Neural cell (in vitro differentiated cells): ENCODE measurements around the gene COQ9. TPM values are rescaled to one million over a fixed set of nuclear protein-coding genes. Genes with fewer than 3 reads are reported as not detected.

ENCODE experiments used
- H2AFZ ChIP-seq: fragments of 200-600, 300-800 bp; sonication (generic), shearing (Covaris generic); 2 replicates; pipeline ENCODE4 v1.6.0; 2014; ENCODE audit warnings: low read depth, mild to moderate bottlenecking, antibody characterized with exemption, low read length, moderate library complexity
- H3F3A ChIP-seq: fragments of 200-600 bp; shearing (Covaris generic); 2 replicates; pipeline ENCODE4 v1.6.1; 2016; ENCODE audit warnings: mild to moderate bottlenecking, moderate library complexity, mixed read lengths, antibody characterized with exemption, low read length; ENCODE audit not compliant: insufficient read depth, poor library complexity, severe bottlenecking
- H3K27ac ChIP-seq: fragments of 200-600, 300-800 bp; sonication (generic), shearing (Covaris generic); 2 replicates; pipeline ENCODE4 v1.5.1; 2014; ENCODE audit warnings: mild to moderate bottlenecking, low read length, moderate library complexity
- H3K27me3 ChIP-seq: fragments of 300-800, 200-600 bp; sonication (generic), shearing (Covaris generic); 2 replicates; pipeline ENCODE4 v1.6.0; 2014; ENCODE audit warnings: mild to moderate bottlenecking, low read depth, low read length, moderate library complexity; ENCODE audit not compliant: insufficient read depth
- H3K36me3 ChIP-seq: fragments of 300-800, 200-600 bp; sonication (generic), shearing (Covaris generic); 2 replicates; pipeline ENCODE4 v1.5.1; 2014; ENCODE audit warnings: mild to moderate bottlenecking, antibody characterized with exemption, low read length, moderate library complexity; ENCODE audit not compliant: insufficient read depth
- H3K4me2 ChIP-seq: fragments of 300-800, 200-600 bp; sonication (generic), shearing (Covaris generic); 2 replicates; pipeline ENCODE4 v1.6.0; 2014; ENCODE audit warnings: mild to moderate bottlenecking, low read length
- H3K4me3 ChIP-seq: fragments of 300-800, 200-600 bp; sonication (generic), shearing (Covaris generic); 2 replicates; pipeline ENCODE4 v1.5.1; 2014; ENCODE audit warnings: mild to moderate bottlenecking, low read length, moderate library complexity
- H3K79me2 ChIP-seq: fragments of 200-600 bp; shearing (Covaris generic); replicated peaks from 2 replicates; pipeline ENCODE4 v1.6.0; 2014; ENCODE audit warnings: mild to moderate bottlenecking, low read length, moderate library complexity; ENCODE audit not compliant: insufficient read depth
- H3K9ac ChIP-seq: fragments of 300-800, 200-600 bp; sonication (generic), shearing (Covaris generic); 2 replicates; pipeline ENCODE4 v1.6.1; 2016; ENCODE audit warnings: mild to moderate bottlenecking, low read length, mixed read lengths
- H3K9me2 ChIP-seq: fragments of 200-600 bp; shearing (Covaris generic); 2 replicates; pipeline ENCODE4 v1.6.1; 2016; ENCODE audit warnings: mild to moderate bottlenecking, low read length, mixed read lengths; ENCODE audit not compliant: insufficient read depth
- H3K9me3 ChIP-seq: fragments of 200-600, 300-800 bp; sonication (generic), shearing (Covaris generic); 2 replicates; pipeline ENCODE4 v1.6.1; 2016; ENCODE audit warnings: mild to moderate bottlenecking, mixed run types, low read length, moderate library complexity, mixed read lengths
- H4K20me1 ChIP-seq: fragments of 200-600 bp; shearing (Covaris generic); 2 replicates; pipeline ENCODE4 v1.6.1; 2016; ENCODE audit warnings: mild to moderate bottlenecking, mixed run types; ENCODE audit not compliant: insufficient read depth
- CTCF ChIP-seq: fragments of 450-650 bp; IDR thresholded peaks from 2 replicates; pipeline ENCODE4 v1.5.1; 2014; ENCODE audit warnings: antibody characterized with exemption, mild to moderate bottlenecking, moderate library complexity; ENCODE audit not compliant: poor library complexity, severe bottlenecking
- EP300 ChIP-seq: fragments of 450-650 bp; conservative IDR thresholded peaks from 2 replicates; pipeline ENCODE4 v1.6.1; 2014; ENCODE audit warnings: antibody characterized with exemption, mild to moderate bottlenecking, moderate library complexity; ENCODE audit not compliant: poor library complexity, severe bottlenecking
- EZH2 ChIP-seq: fragments of 200-600, 300-800 bp; shearing (Covaris generic), sonication (generic); IDR thresholded peaks from 2 replicates; pipeline ENCODE4 v1.6.1; 2014; ENCODE audit warnings: antibody characterized with exemption, low read length, borderline replicate concordance, mild to moderate bottlenecking; ENCODE audit not compliant: insufficient read depth, poor library complexity, severe bottlenecking
- MXI1 ChIP-seq: fragments of 450-650 bp; conservative IDR thresholded peaks from 2 replicates; pipeline ENCODE4 v1.6.1; 2014; ENCODE audit warnings: antibody characterized with exemption, mild to moderate bottlenecking; ENCODE audit not compliant: poor library complexity, severe bottlenecking
- POLR2AphosphoS5 ChIP-seq: IDR thresholded peaks from 2 replicates; pipeline ENCODE4 v1.6.1; 2012
- RAD21 ChIP-seq: fragments of 450-650 bp; conservative IDR thresholded peaks from 2 replicates; pipeline ENCODE4 v1.6.1; 2014; ENCODE audit warnings: antibody characterized with exemption, mild to moderate bottlenecking, moderate library complexity
- REST ChIP-seq: IDR thresholded peaks from 2 replicates; pipeline ENCODE4 v1.6.1; 2012; ENCODE audit warnings: borderline replicate concordance
- SMC3 ChIP-seq: fragments of 450-650 bp; conservative IDR thresholded peaks from 2 replicates; pipeline ENCODE4 v1.6.1; 2014; ENCODE audit warnings: antibody characterized with exemption, mild to moderate bottlenecking, moderate library complexity; ENCODE audit not compliant: poor library complexity
- TAF1 ChIP-seq: IDR thresholded peaks from 2 replicates; pipeline ENCODE4 v1.6.1; 2012; ENCODE audit warnings: low read depth
- polyA plus RNA-seq: library from polyadenylated mRNA; depleted of rRNA; stranded (reverse); fragments of >200 nt; gene quantifications from 2 replicates; pipeline ENCODE4 v1.2.3, GENCODE V29; 2014

COQ9 gene
- polyA plus RNA-seq, 1 donor from 2014 or later: 78.7 TPM

DNA sequence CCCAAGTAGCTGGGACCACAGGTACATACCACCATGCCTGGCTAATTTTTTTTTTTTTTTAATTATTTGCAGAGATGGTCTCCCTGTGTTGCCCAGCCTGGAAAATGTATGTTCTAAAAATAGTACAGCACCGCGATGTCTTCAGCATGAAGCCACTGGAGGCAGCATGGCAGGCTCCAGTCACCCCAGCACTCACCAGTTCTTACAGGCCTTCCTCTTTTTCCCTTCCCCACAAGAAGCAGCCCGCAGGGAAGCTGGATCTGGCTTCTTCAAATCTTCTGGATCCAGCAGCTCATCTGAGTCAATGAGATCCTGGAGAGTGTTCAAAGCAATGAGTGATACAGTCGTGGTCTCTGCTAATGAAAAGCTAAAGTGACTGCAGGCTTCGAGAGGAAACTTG is 16.3 kb upstream of the COQ9 start:
- H3K36me3 ChIP-seq: peaks cover 11% of the 10 kb centered on the region

DNA sequence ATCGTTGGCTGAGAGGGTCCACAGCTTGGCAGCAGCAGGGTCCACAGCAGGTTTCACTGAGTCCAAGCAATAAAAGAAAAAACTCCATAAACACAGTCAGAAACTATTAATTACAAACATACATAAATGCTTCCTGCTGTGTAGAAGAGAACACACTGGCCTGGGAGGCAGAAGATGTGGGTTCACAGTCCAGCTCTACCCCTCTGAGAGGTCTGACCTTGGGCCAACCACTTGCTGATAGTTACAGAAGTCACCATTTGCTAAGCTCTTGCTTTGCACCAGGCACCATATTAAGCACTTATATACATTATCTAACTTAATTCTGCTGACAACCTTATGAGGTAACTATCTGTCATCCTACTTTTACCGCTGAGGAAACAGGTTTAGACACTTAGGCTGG is 14.8 kb upstream of the COQ9 start:
- H3K9me2 ChIP-seq: no peaks in the 10 kb centered on the region
- no peak overlapping the region for H3K4me3 ChIP-seq
- no peak overlapping the region for H3K4me2 ChIP-seq
- H3K79me2 ChIP-seq: no peaks in the 10 kb centered on the region
- peaks cover 11% of the 10 kb centered on the region for H3K36me3 ChIP-seq
- no peaks in the 10 kb centered on the region for H3K27me3 ChIP-seq
- no peak overlapping the region for H2AFZ ChIP-seq
- no peak overlapping the region for H3K27ac ChIP-seq
- H3K9ac ChIP-seq: no peak overlapping the region
- no peaks in the 10 kb centered on the region for H3F3A ChIP-seq
- no peaks in the 10 kb centered on the region for H3K9me3 ChIP-seq
- no peak for TF ChIP-seq EP300
- no peak for TF ChIP-seq CTCF
- TF ChIP-seq MXI1: no peak
- TF ChIP-seq EZH2: no peak
- no peak for TF ChIP-seq RAD21
- TF ChIP-seq REST: no peak
- TF ChIP-seq TAF1: no peak
- TF ChIP-seq POLR2AphosphoS5: no peak
- TF ChIP-seq SMC3: no peak
- H4K20me1 ChIP-seq: no peaks in the 10 kb centered on the region

More for the DNA sequence above, 16.3 kb upstream of the COQ9 start:
- Histone ChIP-seq H3K9me3 (no peaks in the 10 kb centered on the region), H3K9ac (no peak overlapping the region), H3K27me3 (no peaks in the 10 kb centered on the region), H4K20me1 (no peaks in the 10 kb centered on the region), H2AFZ (no peak overlapping the region), H3K4me3 (no peak overlapping the region), H3K27ac (no peak overlapping the region), H3F3A (no peaks in the 10 kb centered on the region), H3K9me2 (no peaks in the 10 kb centered on the region), H3K4me2 (no peak overlapping the region), H3K79me2 (no peaks in the 10 kb centered on the region)
- TF ChIP-seq EP300 (no peak), REST (no peak), MXI1 (no peak), RAD21 (no peak)
